Measurements from ENCODE around the gene HBP1.
"Not testable (repeated sequence)": the region's sequence is repeated elsewhere in the genome, so short reads cannot be mapped to it uniquely, and the experiment has no call there.

HBP1 gene

GRCh38 chr7:107186240-107186639 is 17.4 kb downstream of the HBP1 start:
- DNase-seq, result no peak

DNA sequence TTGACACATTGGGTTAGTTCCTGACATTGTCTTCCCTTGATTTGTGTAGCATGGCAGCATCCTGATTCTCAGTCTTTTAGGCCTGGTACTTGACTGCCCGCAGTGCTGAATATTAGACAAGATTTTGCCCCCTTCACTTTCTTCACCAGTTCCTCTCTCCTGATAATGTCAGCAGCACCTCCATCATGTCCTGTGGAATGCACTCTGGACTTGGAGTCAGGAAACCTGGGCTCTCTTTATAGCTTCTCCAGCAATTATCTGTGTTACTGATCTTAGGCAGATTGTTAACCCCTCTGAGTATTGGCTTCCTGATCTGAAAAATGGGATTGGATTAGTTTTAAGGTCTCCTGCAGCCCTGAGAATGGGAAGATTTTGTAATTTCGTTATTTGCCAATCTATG is 19.0 kb downstream of the HBP1 start:
- DNase-seq, result no peak

- DNase-seq, result no peak
Measured at GRCh38 chr7:107190090-107190489, 21.3 kb downstream of the HBP1 start.

DNA sequence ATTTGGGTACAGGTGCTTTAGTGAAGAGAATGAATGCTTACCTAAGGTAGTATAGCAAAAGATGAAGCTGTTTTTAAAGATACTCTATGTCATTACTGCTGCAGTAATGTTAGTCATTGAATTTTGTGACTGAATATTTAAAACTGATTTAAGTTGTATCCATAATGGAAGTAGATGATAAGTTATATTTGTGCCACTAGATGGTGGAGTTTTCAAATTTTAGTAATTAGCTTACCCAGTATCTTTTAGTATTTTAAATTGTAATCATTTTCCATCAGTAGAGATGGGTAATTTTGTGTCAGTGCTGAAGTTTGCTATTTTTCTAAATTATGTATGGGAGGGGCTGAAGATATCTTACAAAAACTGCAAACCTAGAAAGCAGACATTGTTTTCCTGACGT is 25.2 kb downstream of the HBP1 start:
- no peak for DNase-seq

DNA sequence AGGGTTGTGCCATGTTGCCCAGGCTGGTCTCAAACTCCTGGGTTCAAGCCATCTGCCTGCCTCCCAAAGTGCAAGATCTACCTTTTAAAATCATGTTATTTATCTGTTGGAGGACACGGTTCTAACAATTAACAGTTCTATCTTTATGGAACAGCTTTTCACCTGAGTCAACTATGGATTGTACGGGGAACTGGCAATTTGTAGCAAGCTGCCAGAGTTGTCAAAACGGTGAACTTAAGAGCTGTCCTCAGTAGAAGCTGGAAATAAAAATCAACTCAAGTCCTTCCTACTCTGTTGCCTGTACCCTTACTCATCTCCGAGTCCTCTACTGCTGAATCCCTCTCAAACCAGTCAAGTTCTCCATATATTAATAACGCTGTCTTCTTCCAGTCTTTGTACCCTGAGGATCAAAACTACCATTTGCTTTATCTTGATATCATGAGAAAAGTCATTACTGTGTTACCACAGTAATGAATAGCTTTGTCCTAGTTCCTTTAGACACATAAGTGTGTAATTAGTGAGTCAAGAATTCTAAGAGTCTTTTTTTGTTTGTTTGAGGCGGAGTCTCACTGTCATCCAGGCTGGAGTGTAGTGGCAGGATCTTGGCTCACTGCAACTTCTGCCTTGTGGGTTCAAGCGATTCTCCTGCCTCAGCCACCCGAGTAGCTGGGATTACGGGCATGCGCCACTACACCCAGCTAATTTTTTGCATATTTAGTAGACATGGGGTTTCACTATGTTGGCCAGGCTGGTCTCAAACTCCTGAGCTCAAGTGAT is 28.2 kb downstream of the HBP1 start:
- DNase-seq, result no peak

GRCh38 chr7:107201795-107202450 is 33.1 kb downstream of the HBP1 start:
- DNase-seq, result peak in 1 of 2 experiments; percentile 11

- DNase-seq, result no peak
Measured at GRCh38 chr7:107203607-107204006, 34.8 kb downstream of the HBP1 start.

- DNase-seq, result no peak
Measured at GRCh38 chr7:107206136-107206535, 37.3 kb downstream of the HBP1 start.

- no peak for DNase-seq
Measured at GRCh38 chr7:107206706-107207105, 37.9 kb downstream of the HBP1 start.

DNA sequence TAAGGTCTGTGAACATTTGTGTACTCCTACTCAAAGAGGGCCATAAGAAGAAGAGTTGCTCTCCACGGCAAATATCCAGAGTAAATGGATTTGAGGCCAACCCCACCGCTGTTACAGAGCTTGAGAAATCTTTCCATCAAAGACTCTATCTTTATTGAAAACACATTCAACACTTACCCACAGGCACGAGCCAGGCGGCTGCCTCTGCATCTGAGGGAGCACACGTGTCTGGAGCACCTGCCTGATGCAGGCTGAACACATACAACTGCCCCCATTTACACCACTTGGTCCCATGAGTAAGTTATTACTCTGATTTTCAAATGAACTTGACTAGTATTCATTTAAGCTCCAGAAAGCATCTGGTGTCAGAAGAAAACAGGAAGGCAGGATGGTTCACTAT is 38.7 kb downstream of the HBP1 start:
- no peak for DNase-seq

DNA sequence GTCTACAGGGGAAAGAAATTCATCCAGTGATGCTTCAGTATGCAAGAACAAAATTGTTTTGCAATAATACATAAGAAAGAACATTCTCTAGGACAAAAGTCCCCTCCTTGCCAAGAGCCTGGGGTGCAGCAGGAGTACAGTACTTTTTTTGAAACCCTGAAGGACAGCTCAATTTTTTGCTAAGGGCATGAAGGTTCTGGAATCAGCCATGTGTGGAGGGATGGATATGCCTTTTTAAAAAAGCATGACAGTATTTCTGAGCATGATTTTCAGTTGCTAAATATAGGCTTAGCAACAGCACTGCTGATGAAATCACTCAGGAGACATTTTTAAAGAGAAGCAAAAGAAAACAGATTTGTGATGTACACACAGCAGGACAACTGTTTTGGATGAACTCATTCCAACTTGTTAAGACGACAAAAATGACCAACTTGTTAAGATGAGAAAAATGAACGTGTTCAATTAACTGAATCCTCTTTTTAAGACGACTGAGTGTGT is 39.3 kb downstream of the HBP1 start:
- DNase-seq, result no peak

DNA sequence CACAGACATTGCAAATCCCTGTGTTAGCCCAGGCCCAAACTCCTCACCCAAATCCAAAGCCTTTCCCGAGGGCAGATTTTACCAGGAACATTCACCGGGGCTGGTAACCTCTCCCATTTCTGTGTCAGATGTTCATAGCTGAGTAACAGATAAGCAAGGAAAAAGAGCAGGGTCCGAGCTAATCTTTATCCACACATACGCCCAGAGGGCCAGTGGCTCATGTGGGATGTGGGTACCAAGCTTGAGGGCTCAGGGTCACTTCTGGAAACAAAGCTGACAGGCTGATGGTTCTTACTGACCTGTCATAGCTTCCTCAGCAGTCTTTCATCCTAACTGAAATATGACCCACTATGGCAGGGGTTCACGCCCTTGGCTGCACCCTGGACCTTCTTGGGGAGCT is 39.8 kb downstream of the HBP1 start:
- no peak for DNase-seq

DNA sequence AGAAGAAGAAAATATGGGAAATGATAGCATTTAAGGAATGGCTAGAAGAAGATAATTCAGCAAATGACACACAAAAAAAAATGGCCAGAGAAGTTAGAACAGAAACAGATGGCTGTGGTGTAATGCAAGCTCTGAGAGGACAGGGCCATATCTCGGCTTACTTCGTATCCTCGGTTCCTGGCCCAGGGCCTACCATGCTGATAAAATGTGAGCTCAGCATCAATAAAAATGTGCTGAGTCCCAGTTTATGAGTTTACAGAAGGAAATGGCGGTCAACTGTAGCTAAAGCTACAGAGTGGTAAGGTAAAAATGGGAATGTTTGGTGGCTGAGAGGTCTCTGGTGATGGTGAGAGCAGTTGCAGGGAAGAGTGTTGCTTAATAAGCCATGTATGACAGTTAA is 40.8 kb downstream of the HBP1 start:
- no peak for DNase-seq

- no peak for DNase-seq
Measured at GRCh38 chr7:107210400-107210799, 41.6 kb downstream of the HBP1 start.

- DNase-seq, result no peak
Measured at GRCh38 chr7:107212725-107213124, 43.9 kb downstream of the HBP1 start.

DNA sequence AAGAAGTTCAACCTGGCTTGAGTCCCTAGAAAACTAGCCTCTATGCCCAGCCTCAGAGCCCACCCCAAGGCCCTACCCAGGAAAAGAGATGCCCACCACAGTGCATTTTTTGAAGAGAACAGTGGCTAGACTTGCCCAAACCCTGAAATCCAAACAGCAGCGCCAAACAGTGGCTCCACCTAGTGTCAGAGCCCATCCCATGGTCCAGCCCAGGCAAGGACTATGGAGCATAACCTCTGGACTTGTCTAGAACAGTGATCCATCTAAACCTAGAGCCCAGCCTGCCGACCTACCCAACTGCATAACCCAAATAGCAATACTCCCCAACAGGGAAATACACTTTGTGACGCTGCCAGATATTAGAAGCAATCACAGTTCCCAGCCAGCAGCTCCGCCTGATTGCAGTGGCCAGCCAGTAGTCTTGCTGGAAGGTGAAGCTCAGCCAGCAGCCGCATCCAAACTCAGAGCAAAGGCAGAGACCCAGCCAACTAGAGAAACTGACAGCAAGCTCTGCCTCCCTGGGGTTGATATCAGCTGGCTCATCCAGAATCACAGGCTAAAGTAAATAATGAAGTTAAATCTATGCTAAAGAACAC is 44.5 kb downstream of the HBP1 start:
- DNase-seq, result no peak

DNA sequence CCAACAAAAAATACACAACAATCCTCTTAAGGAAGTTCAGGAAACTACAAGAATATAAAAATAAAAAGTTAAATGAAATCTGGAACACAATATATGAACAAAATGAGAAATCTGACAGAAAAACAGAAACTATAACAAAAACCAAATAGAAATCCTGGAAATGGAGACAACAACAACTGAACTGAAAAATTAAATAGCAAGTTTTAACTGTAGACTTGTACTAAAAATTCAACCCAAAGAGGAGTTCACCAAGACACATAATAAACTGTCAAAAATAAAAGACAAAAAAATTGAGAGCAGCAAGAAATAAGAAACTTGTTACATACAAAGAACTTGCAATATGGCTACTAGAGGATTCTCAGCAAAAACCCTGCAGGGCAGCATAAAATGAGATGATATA is 45.1 kb downstream of the HBP1 start:
- no peak for DNase-seq

DNA sequence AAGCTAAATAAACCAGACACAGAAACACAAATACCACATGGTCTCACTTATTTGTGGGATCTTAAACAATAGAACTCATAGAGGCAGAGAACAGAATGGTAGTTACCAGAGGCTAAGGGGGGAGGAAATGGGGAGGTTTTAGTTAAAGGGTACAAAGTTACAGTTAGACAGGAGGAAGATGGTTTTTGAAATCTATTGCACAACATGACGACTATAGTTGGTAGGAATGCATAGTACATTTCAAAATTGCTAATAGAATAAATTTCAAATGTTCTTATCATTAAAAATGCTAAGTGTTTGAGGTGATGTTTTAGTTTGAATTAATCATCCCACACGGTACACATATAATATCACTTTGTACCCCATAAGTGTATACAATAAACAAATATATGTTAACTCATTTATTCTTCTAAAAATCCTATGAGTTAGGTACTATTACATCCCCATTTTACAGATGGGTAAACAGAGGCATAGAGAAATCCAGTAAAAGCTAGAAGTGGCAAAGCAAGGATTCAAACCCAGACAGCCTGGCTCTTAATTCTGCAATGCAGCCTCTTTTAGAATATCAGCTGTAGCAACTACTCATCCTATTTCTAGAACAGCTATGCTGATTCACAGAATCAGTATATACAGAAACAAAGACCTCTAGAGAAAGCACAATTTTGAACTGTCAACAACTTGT is 50.9 kb downstream of the HBP1 start:
- DNase-seq, result no peak

GRCh38 chr7:107220356-107220755 is 51.6 kb downstream of the HBP1 start:
- no peak for DNase-seq

DNA sequence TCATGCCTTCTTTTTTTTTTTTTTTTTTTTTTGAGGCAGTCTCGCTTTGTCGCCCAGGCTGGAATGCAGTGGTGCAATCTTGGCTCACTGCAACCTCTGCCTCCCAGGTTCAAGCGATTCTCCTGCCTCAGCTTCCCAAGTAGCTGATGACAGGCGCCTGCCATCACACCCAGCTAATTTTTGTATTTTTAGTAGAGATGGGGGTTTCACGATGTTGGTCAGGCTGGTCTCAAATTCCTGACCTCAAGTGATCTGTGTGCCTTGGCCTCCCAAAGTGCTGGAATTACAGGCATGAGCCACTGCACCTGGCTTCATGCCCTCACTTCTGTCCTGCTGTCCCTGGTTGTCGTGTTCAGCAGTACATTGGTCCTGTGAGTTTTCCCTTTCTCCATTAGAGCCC is 52.0 kb downstream of the HBP1 start:
- DNase-seq, result not testable (repeated sequence)

DNA sequence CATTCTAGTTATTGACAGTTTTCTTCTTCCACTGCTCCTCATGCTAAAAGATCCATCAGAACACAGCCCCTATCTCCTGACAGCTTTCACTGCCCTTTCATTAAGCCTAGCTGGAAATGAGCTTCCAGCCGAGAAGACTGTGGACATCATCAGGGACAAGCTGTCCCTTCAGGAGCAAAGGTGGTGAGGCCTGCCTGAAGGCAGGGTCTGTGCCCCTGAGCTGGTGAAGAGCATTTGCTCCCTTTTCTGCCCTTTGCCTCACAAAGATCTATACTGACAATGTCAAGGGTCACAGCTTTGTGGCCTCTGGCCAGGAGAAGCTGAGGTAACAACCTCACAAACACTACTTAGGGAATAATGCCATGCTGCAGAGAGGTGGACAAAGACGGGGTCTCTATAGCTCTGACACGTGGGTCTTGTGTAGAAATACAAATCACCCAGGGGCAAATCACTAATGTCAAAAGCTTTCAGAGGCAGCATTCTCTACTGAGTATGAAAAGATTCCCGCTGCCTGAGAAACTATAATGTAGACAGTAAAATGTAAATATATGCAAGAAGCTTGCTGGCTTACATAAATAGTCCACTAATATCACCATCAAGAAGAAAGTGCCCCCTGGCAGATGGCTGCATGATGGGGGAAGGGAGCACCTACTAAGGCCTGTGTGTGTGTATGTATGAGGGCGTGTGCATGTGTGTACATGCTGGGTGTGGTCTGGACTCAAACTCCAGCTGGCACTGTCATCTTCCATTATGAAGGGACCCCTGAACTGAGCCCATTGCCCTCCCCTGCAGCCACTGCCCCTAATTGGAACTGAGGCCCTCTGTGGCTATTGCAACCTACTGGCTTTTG is 55.8 kb downstream of the HBP1 start:
- DNase-seq, result no peak

DNA sequence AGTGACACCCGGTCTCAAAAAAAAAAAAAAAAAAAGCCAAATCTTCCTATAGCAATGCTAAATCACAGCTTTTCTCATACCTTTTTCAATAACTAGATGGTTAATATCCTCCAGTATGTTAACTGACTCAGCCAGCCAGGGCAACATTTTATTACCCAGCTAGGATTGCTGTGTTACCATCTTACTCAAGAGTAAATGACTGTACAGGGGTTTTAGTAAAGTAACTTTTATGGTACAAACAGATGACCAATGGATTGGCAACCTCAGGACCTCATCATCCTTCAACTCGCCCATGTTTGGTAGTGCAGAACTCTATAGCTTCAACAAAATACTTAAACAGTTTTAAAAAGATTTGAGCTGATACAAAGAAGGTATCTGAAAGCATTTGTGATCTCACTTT is 59.5 kb downstream of the HBP1 start:
- no peak for DNase-seq

GRCh38 chr7:107230334-107230733 is 61.5 kb downstream of the HBP1 start:
- DNase-seq, result no peak

Data from stimulated activated CD4-positive, alpha-beta T cell treated with anti-CD3 and anti-CD28 coated beads, Interleukin-4, amount 100 ng/mL, for 4 hours (primary cell).